ENCODE measurements around the gene C3orf70.

GRCh38 chr3:185094697-185095096, 58.2 kb downstream of the C3orf70 start:
- TF ChIP-seq CTCF (IDR thresholded peaks at IDR 0.05; ENCODE audit: low read depth, low read length): no peak
- no peak for TF ChIP-seq EZH2phosphoT487 (IDR thresholded peaks at IDR 0.05; ENCODE audit: low read depth)
